Activated CD8-positive, alpha-beta T cell treated with anti-CD3 and anti-CD28 coated beads, Interleukin-2, amount 10 ng/mL, durations not matched to agents 7 days and 5 days (primary cell): ENCODE results near the gene CSF1. TPM values are rescaled to one million over a fixed set of nuclear protein-coding genes. Genes with fewer than 3 reads are reported as not detected.
"Not testable (repeated sequence)": the region's sequence is repeated elsewhere in the genome, so short reads cannot be mapped to it uniquely, and the experiment has no call there.

Source experiments
- ATAC-seq: fragments of 150-1000 bp; cut with Tn5 transposase; one replicate; pipeline ENCODE4 v1.10.0; 2021; ENCODE audit warnings: moderate library complexity
- CTCF ChIA-PET: fragments of 350-600 bp; sonication (Branson Sonifier 250); formaldehyde crosslinking; loops from one replicate; lab custom pipeline; 2021; ENCODE audit warnings: antibody characterized with exemption; lab: Charles Lee
- POLR2A ChIA-PET: fragments of 350-600 bp; sonication (Branson Sonifier 250); formaldehyde crosslinking; loops from one replicate; lab custom pipeline; 2021; ENCODE audit warnings: antibody characterized with exemption; lab: Charles Lee
- DNase-seq: peaks from one replicate; pipeline ENCODE4 v3.0.0-alpha.2; 2020
- H3K27ac Mint-ChIP-seq: one replicate; pipeline ENCODE4 v1.8.0; 2021; ENCODE audit warnings: mild to moderate bottlenecking, mixed read lengths
- H3K27me3 Mint-ChIP-seq: one replicate; pipeline ENCODE4 v1.8.0; 2021; ENCODE audit warnings: low read depth, mixed read lengths
- H3K36me3 Mint-ChIP-seq: one replicate; pipeline ENCODE4 v1.8.0; 2021; ENCODE audit warnings: low read depth, mixed read lengths
- H3K4me1 Mint-ChIP-seq: one replicate; pipeline ENCODE4 v1.8.0; 2021; ENCODE audit warnings: low read depth, mixed read lengths
- H3K4me3 Mint-ChIP-seq: one replicate; pipeline ENCODE4 v1.8.0; 2021; ENCODE audit warnings: mild to moderate bottlenecking, mixed read lengths
- H3K9me3 Mint-ChIP-seq: one replicate; pipeline ENCODE4 v1.8.0; 2022; ENCODE audit warnings: mixed read lengths; ENCODE audit not compliant: insufficient read depth
- total RNA-seq, 2 experiments: library from RNA; stranded (reverse); gene quantifications; one replicate each; pipeline ENCODE4 v1.2.3, GENCODE V29; 2021

The CSF1 gene
- total RNA-seq, 2 experiments from 2014 or later, result 40.3 to 41.1 TPM

DNA sequence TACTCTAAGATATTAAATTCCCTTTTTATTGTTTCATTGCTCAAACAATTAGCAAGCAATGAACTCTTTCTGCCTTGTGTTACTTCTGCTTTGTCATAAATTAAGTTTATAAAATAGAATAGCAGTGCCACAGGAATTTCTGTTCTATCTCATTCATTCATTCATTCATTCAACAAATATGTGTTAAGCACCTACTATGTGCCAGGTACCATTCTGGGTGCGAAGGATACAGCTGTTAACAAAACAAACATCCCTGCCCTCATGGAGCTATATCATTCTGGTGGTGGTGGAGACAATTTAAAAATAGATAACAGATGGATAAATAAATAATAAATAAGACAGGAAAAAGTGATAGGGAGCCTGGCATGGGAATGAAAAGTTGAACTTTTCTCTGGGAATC lies 39.4 kb downstream of the CSF1 start:
- Mint-ChIP-seq H3K27ac (no peak overlapping the region), H3K4me3 (no peak overlapping the region), H3K4me1 (no peaks in the 10 kb centered on the region), H3K27me3 (peaks cover 2% of the 10 kb centered on the region), H3K36me3 (no peaks in the 10 kb centered on the region), H3K9me3 (no peaks in the 10 kb centered on the region)
- ATAC-seq, result no peak
- ChIA-PET CTCF (interaction anchor here (2.4 kb wide), 1 partner anchor 173 kb away, joined by 5 read pairs; no protein-coding TSS in a partner anchor), POLR2A (no interaction called here)
- no peak for DNase-seq

DNA sequence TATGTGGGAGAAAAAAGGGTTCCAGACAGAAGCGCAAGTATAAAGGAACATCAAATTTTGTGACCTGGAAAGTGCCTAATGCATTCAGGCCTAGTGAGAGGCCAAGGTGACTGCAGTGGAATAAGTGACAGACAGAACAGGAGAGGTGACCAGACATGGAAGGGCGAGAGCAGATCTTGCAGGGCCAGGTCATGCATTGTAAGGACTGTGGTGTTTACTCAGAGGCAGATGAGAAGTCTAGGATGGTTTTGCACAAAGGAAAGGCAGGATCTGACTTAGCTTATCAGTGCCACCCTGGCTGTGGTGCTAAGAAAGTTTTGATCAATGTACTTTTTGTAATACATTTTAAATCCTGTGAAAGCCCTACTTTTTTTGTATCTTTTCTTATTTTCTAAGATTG lies 39.9 kb downstream of the CSF1 start:
- H3K36me3 Mint-ChIP-seq, result no peaks in the 10 kb centered on the region
- no peaks in the 10 kb centered on the region for H3K4me1 Mint-ChIP-seq
- H3K27ac Mint-ChIP-seq, result no peak overlapping the region
- H3K9me3 Mint-ChIP-seq, result no peaks in the 10 kb centered on the region
- ATAC-seq (no peak), DNase-seq (no peak)
- peaks cover 5% of the 10 kb centered on the region for H3K27me3 Mint-ChIP-seq
- ChIA-PET POLR2A (no interaction called here), CTCF (interaction anchor here (2.4 kb wide), 1 partner anchor 174 kb away, joined by 5 read pairs; no protein-coding TSS in a partner anchor)
- no peak overlapping the region for H3K4me3 Mint-ChIP-seq

DNA sequence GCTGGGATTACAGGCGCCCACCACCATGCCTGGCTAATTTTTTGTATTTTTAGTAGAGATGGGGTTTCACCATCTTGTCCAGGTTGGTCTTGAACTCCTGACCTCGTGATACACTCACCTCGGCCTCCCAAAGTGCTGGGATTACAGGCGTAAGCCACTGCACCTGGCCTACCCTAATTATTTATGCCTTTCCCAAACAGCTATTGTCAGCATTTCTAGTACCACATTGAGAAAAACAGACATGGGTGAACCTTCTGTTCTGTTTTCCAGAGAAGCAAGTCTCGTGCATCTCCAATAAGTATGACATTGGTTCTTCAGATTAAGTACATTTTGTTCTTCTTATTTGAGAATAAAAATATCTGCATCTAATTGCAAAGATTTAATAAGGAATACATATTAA lies 40.9 kb downstream of the CSF1 start:
- CTCF ChIA-PET, result interaction anchor here (1.2 kb wide), 1 partner anchor 21 kb away, joined by 3 read pairs; no protein-coding TSS in a partner anchor
- H3K9me3 Mint-ChIP-seq, DNase-seq, H3K27ac Mint-ChIP-seq, H3K27me3 Mint-ChIP-seq, H3K36me3 Mint-ChIP-seq, H3K4me3 Mint-ChIP-seq, POLR2A ChIA-PET, H3K4me1 Mint-ChIP-seq, ATAC-seq: not testable (repeated sequence)

DNA sequence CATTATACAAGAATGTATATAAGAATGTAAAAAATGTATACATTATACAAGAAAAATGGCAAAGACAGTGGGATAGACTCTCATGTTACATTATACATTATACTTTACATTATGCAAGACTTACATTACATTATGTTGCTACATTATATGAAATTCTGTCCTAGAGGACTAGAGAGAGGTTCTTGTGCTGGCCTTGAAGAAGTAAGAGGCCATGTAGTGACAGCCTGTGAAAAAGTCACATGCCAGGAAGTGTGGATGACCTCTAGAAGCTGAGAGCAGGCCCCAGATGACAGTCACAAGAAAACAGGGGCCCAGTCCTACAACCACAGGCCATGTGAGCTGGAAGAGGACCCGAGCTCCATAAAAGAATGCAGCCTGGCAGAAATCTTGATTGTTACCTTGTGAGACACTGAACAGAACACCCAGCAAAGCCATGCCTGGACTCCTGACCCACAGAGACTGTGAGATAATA lies 43.4 kb downstream of the CSF1 start:
- ATAC-seq (no peak), DNase-seq (no peak)
- Mint-ChIP-seq H3K4me1 (no peaks in the 10 kb centered on the region), H3K4me3 (no peak overlapping the region), H3K27me3 (peaks cover 16% of the 10 kb centered on the region), H3K27ac (no peak overlapping the region), H3K36me3 (no peaks in the 10 kb centered on the region), H3K9me3 (no peaks in the 10 kb centered on the region)
- POLR2A ChIA-PET, result no interaction called here
- CTCF ChIA-PET, result interaction anchor here (1.4 to 1.7 kb wide), 2 partner anchors 30 to 314 kb away, joined by 3 to 4 read pairs; no protein-coding TSS in a partner anchor

DNA sequence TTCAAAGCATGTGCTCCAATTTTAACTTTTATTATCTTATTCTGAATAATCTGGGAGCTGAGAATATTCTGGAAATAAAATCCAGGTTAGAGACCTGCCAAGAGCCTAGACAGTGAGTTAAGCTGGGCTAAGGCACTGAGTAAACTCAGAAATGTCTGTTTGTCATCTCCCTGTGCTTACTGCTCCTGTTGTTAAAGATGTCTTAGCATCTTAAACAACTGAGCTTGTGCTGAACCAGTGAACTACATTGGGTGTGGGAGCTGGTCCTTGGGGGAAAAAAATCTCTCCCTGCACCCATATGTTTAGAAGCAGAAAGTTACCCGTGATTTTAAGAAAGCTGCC lies 49.0 kb downstream of the CSF1 start:
- POLR2A ChIA-PET, result no interaction called here
- CTCF ChIA-PET, result interaction anchor here (0.8 to 1.7 kb wide), 6 partner anchors 14 to 320 kb away, joined by 3 to 10 read pairs (median 4); partner anchors contain the start of gene AHCYL1

DNA sequence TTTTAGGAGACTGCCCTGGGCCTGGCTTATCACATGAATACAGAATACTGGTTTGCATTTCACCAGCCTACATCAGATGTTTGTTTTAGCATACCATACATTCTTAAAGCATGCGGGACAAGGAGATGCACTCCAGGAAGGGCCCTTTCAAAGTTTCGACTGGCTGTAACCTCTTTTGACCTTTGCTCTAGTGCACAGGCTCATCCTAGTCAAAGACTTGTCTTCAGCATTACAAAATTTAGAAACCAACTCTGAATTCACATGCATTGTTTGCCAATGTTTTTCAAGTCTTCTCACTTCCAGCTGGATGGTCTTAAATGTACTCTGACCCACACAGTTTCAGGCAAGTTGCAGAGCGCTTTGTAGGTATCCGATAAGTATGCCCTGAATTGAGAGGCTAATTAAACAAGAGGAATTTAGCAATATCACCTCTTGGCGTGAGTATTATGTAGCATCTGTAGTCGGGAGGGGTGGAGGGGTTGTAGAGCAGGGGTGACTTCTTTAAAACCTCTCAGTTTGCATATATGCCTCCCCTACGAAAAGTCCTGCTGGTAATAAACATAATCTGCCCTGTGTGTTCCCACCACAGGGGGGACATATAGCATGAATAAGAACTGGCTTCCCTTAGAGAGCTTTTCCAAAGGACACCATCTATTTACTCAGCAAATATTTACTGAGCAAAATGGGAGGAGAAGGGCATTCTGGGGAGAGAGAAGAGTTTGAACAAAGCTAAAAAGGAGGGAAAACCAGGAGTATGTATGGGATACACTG lies 49.5 kb downstream of the CSF1 start:
- DNase-seq, result no peak
- ChIA-PET POLR2A (no interaction called here), CTCF (interaction anchor here (0.8 to 1.7 kb wide), 5 partner anchors 15 to 320 kb away, joined by 3 to 10 read pairs (median 3); partner anchors contain the start of gene AHCYL1)
- Mint-ChIP-seq H3K36me3 (no peaks in the 10 kb centered on the region), H3K4me3 (no peak overlapping the region), H3K4me1 (no peaks in the 10 kb centered on the region), H3K27ac (no peak overlapping the region), H3K27me3 (peaks cover 32% of the 10 kb centered on the region), H3K9me3 (no peaks in the 10 kb centered on the region)
- no peak for ATAC-seq

More for the DNA sequence above, 49.0 kb downstream of the CSF1 start:
- Mint-ChIP-seq H3K4me1 (no peaks in the 10 kb centered on the region), H3K27me3 (peaks cover 30% of the 10 kb centered on the region), H3K36me3 (no peaks in the 10 kb centered on the region), H3K9me3 (no peaks in the 10 kb centered on the region), H3K4me3 (no peak overlapping the region), H3K27ac (no peak overlapping the region)
- ATAC-seq (no peak), DNase-seq (no peak)

DNA sequence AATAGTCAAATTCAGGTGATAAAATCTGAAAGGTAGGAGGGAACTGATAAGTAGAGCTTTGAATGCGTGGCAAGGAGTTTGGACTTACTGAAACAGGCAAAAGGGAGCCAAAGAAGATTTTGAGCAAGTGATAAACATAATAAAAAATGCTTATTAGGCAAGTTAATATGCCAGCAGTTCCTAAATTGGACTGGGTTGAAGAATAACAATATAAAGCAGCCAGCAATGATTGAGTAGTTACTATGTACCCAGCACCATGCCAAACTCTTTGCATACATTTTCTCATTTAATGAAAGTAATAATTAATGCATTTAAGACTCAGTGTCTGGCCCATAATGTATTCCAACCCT lies 50.1 kb downstream of the CSF1 start:
- no peaks in the 10 kb centered on the region for H3K9me3 Mint-ChIP-seq
- H3K27me3 Mint-ChIP-seq, result peaks cover 33% of the 10 kb centered on the region
- ChIA-PET POLR2A (no interaction called here), CTCF (interaction anchor here (1.2 kb wide), 1 partner anchor 15 kb away, joined by 3 read pairs; no protein-coding TSS in a partner anchor)
- no peaks in the 10 kb centered on the region for H3K4me1 Mint-ChIP-seq
- no peak overlapping the region for H3K4me3 Mint-ChIP-seq
- no peak overlapping the region for H3K27ac Mint-ChIP-seq
- DNase-seq (no peak), ATAC-seq (no peak)
- no peaks in the 10 kb centered on the region for H3K36me3 Mint-ChIP-seq

DNA sequence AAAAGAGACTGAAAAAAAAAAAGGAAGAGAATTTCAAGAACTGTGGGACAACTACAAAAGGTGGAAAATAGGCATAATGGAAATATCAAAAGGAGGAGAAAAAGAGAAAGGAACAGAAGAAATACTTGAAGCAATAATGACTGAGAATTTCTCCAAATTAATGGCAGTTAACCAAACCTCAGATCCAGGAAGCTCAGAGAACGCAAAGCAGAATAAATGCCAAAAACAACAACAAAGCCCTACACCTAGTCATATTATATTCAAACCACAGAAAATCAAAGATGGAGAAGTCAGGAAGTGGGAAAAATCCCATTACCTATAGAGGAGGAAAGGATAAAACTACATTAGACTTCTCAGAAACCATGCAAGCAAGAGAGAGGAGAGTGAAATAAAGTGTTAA lies 53.2 kb downstream of the CSF1 start:
- H3K4me1 Mint-ChIP-seq, result no peaks in the 10 kb centered on the region
- no peaks in the 10 kb centered on the region for H3K36me3 Mint-ChIP-seq
- DNase-seq, result no peak
- H3K27ac Mint-ChIP-seq, result no peak overlapping the region
- POLR2A ChIA-PET, result no interaction called here
- CTCF ChIA-PET, result interaction anchor here (2.8 kb wide), 1 partner anchor 20 kb away, joined by 14 read pairs; the partner anchor contains the start of gene AHCYL1
- ATAC-seq, result no peak
- peaks cover 30% of the 10 kb centered on the region for H3K27me3 Mint-ChIP-seq
- H3K4me3 Mint-ChIP-seq, result no peak overlapping the region
- H3K9me3 Mint-ChIP-seq, result no peaks in the 10 kb centered on the region

DNA sequence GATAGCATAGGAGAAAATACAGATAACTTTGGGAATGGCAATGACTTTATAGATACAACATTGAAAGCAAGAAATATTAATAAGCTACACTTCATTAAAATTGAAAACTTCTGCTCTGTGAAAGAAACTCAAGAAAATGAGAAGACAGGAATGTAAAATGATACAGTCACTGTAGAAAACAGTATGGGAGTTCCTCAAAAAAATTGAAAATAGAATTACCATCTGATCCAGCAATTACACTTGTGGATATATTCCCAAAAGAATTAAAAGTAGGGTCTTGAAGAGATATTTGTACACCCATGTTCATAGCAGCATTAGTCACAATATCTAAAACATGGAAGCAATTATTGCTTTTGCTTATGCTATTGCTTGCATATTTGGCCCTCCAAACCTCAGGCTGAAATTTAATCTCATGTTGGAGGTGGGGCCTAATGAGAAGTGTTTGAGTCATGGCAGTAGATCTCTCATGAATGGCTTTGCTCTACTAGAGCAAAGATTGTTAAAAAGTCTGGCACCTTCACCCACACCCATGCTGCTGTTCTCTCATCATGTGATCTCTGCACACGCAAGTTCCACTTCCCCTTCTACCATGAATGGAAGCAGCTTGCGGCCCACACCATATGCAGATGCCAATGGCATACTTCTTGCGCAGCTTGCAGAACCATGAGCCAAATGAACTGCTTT lies 58.6 kb downstream of the CSF1 start:
- Mint-ChIP-seq H3K27me3 (peaks cover 47% of the 10 kb centered on the region), H3K9me3 (no peaks in the 10 kb centered on the region), H3K4me1 (no peaks in the 10 kb centered on the region), H3K36me3 (no peaks in the 10 kb centered on the region), H3K27ac (no peak overlapping the region), H3K4me3 (no peak overlapping the region)
- POLR2A ChIA-PET, result no interaction called here
- CTCF ChIA-PET, result interaction anchor here (1.0 to 2.0 kb wide), 4 partner anchors 11 to 15 kb away, joined by 3 to 5 read pairs (median 4); partner anchors contain the start of gene AHCYL1
- DNase-seq (no peak), ATAC-seq (no peak)

DNA sequence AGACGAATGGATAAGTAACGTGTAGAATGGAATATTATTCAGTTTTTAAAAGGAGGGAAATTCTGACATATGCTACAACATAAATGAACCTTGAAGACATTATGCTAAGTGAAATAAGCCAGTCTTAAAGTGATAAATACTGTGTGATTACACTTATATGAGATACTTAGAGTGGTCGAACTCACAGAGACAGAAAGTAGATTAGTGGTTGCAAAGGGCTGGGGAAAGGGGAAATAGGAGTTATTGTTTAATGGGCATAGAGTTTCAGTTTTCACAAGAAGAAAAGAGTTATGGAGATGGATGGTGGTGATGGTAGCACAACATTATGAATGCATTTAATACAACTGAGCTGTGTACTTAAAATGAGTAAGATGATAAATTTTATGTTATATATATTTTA lies 59.3 kb downstream of the CSF1 start:
- Mint-ChIP-seq H3K27me3 (peaks cover 47% of the 10 kb centered on the region), H3K4me1 (no peaks in the 10 kb centered on the region), H3K9me3 (no peaks in the 10 kb centered on the region), H3K4me3 (no peak overlapping the region), H3K27ac (no peak overlapping the region), H3K36me3 (no peaks in the 10 kb centered on the region)
- CTCF ChIA-PET, result interaction anchor here (1.6 to 2.0 kb wide), 2 partner anchors 11 to 15 kb away, joined by 4 to 5 read pairs; partner anchors contain the start of gene AHCYL1
- ATAC-seq (no peak), DNase-seq (no peak)
- POLR2A ChIA-PET, result no interaction called here

DNA sequence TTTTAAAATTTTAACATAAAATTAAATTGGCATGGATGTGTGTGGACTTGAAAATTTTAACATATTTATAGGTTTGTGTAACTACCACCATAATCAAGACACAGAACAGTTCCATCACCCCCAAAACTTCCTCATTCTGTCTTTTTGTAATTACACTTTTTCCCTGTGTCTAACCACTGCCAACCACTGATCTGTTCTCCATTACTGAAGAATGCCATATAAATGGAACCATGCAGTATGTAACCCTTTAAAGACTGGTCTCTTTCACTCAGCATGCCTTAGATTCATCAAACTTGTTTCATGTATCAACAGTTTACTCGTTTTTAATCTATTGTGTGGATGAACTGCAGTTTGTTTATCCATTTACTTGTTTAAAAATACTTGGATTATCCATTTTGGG lies 60.9 kb downstream of the CSF1 start:
- Mint-ChIP-seq H3K4me3 (no peak overlapping the region), H3K9me3 (no peaks in the 10 kb centered on the region), H3K27me3 (peaks cover 45% of the 10 kb centered on the region), H3K4me1 (no peaks in the 10 kb centered on the region), H3K36me3 (no peaks in the 10 kb centered on the region), H3K27ac (no peak overlapping the region)
- POLR2A ChIA-PET, result no interaction called here
- no peak for DNase-seq
- ATAC-seq, result no peak
- CTCF ChIA-PET, result interaction anchor here (0.8 to 3.5 kb wide), 6 partner anchors 13 to 197 kb away, joined by 3 to 24 read pairs (median 4); partner anchors contain the start of gene AHCYL1
